Cardiac septum (tissue), 1 donor: ENCODE data around the gene TENM4. TPM values are rescaled to one million over a fixed set of nuclear protein-coding genes. Genes with fewer than 3 reads are reported as not detected.

Experiments used
- DNase-seq: peaks from one replicate; pipeline ENCODE4 v3.0.0-alpha.2; 2020; ENCODE audit warnings: low spot score
- intact Hi-C: fragments of 100-400 bp; cut with DNase I; formaldehyde crosslinking; loops from one replicate; pipeline ENCODE4 v1.14.0; 2022
- total RNA-seq: library from RNA; stranded (reverse); fragmentation: NEBNext Ultra II Directional; extraction: Animal tissue kit (Norgen Biotek cat#: 25700); gene quantifications from one replicate; pipeline ENCODE4 v1.2.1, GENCODE V29; 2021
- donor health status: DM: no; HTN: no; CAD: no.

TENM4 gene
- total RNA-seq, 1 donor from 2014 or later: 3.4 TPM

DNA sequence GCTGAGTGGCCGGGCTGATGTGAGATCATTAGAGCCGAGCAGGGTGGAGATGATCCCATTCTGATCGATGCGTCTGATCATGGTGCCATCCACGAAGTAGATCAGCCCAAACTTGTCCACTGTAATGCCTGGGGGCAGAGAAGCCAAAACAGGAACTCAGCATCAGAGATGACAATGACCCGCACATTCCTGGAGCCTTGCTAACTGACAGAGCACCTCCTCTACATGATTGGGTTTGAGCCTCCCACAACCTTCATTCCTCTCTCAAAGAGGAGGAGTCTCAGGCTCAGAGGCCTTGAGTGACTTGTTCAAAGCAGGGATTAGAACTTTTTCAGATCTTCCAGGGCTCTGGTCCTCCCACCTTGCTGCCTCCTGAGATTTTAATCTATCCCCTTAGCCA lies 732.4 kb downstream of the TENM4 start:
- DNase-seq: no peak
- intact Hi-C loops: no loop called here

DNA sequence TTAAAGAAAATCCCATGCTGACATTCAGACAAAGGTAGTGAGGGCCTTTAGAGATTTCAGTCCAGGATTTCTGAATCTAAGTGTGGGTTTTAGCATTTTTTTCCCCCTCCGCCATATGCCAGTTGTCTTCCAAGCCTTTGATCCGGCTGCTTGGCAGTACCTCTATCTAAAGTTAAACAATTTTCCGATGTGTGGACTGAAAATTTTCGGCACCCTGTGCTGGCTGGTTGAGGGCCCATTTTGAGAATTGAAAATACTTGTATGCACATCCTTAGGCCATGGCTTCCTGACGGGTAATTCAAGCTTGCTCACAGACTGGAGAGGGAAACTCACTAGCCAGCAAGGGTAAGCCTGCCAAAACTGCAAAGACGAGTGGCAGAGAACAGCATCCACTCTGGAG lies 734.3 kb downstream of the TENM4 start:
- no peak for DNase-seq
- intact Hi-C loops: no loop called here

DNA sequence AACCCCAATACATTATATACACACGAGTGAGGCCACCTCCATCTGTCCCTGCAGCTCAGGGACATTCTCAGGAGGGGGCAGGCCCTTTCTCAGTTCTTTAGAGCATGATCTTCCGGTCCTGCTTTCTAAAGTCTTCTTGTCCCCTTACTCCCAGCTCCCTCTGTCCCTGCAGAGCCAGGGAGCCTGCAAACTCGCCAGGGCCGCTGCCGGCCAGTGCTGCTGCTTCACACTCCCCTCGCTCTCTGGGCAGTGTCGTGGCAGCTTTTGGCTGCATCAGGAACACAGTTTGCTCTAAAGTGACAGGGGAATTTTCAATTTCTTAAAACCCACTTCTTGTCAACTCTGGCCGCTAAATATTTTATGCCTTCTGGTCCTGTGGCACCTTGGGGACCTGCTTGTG lies 736.0 kb downstream of the TENM4 start:
- DNase-seq: no peak
- intact Hi-C loops: no loop called here

DNA sequence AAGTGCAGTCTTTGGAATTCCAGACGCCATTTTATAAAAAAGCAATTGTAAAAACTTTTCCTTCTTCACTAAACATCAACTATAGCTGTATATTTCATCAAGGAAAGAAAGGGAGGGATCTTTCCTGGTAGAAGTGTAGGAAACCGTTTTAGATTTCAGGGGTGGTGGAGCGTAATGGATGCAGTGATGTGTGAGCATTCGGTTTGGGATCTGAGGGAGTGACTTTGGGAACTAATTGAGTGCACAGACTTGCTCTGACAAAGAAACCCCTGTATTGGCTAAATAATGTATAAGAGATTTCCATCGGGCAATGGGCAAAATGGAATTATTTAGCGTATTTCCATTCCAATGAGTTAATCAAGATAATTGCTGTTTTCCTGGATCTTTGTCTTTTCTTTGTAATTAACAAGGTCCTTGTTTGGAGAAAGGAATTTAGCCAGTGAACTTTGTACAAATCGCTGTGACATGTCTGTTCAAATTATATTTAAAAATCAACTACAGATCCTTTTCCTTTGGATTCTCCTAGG lies 741.2 kb downstream of the TENM4 start:
- no peak for DNase-seq
- intact Hi-C loops: no loop called here

DNA sequence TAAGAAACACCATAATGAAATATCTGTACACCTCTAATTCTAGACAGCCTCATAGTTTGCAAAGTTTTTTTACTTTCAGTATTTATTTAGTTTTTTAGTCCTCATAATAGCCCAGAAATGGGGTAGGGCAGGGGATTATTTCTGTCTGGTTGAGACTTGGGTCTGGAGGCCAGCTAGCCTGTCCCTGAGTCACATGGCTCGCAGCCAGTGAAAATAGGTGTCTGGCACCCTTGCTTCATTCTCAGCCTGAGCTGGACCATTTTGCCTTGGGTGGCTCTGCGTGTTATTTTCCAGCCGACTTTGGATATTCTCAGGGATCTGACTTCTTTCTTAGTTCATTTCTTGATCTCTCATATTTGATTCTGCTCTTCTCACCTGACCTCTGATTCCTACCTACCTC lies 742.2 kb downstream of the TENM4 start:
- DNase-seq: peak; percentile 82
- intact Hi-C loops: no loop called here

DNA sequence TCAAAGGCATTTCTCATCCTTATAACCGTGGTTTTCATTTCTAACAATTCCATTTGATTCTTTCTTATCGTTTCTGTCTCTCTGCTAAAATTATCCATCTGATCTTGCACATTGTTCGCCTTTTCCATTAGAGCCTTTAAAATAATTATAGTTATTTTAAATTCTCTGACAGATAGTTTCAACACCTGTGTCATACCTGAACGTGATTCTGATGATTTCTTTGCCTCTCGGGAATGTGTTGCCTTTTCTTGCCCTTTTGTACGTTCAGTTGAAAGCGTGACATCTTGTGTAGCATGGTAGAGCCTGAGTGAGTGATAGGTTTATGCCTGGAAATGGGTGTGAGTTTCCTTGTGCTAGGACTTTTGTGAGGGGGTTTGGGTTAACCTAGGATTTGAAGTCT lies 744.7 kb downstream of the TENM4 start:
- no peak for DNase-seq
- intact Hi-C loops: no loop called here

DNA sequence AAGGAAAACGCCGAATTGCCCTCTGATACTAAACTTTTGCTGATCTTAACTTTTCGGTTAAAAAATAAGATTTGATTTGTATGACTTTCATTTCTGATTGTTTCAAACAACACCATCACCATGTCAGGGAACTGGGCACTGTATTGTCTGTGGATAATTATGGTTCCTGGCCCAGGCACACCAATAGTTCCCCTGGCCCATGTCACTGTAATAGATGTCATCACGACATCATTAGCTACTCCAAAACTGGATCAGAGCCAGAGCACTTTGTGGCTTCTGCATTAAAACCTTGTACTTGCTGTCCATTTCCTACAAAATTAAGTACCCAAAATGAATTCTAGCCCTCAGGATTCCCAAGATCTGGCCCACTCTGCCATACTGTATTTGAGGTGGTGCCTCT lies 746.7 kb downstream of the TENM4 start:
- intact Hi-C loops: no loop called here
- DNase-seq: no peak

DNA sequence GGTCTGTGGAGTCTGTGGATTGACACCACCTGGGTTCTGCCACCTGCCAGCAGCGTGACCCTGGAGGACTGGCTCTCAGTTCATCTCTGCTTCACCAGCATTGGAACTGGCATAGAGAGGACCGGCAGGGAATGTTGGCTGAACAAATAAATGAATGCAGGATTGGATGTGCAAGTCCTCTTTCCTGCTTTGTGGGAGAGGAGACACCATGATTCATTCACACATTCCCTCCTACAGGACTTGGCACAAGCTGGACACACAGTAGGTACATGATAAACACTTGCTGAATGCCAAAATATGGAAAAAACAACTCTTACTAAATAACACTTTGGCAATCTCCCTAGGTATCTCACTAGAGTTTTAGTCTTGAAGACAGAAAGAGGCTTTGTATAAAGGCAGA lies 749.6 kb downstream of the TENM4 start:
- intact Hi-C loops: no loop called here
- DNase-seq: no peak

DNA sequence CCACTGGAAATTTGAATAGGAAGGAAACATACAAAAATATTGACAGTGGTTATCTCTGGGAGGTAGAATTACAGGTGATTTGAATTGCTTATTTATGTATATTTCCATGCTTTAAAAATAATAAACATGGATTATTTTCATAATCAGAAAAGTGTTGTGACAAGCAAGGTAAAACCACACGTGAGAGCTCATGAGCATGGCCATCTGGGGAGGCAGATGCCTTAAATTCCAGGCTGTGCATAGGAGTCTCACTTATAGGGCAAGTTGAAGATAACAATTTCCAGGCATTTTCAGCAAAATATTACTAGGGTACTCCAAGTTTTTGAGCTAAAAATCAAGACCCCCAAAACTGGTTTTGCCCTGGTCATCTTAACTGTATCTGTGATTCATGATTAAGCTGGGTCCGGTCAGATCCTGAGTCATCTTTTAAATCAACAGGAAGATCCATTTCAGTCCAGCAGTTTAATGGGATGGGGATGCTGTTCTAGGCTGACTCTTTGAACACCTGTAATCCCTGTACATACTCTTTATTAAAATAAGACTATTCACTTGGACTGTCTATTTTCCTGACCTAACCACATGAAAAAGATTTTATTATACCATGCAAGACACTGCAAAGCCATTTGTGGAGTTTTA lies 750.4 kb downstream of the TENM4 start:
- no peak for DNase-seq
- intact Hi-C loops: no loop called here

DNA sequence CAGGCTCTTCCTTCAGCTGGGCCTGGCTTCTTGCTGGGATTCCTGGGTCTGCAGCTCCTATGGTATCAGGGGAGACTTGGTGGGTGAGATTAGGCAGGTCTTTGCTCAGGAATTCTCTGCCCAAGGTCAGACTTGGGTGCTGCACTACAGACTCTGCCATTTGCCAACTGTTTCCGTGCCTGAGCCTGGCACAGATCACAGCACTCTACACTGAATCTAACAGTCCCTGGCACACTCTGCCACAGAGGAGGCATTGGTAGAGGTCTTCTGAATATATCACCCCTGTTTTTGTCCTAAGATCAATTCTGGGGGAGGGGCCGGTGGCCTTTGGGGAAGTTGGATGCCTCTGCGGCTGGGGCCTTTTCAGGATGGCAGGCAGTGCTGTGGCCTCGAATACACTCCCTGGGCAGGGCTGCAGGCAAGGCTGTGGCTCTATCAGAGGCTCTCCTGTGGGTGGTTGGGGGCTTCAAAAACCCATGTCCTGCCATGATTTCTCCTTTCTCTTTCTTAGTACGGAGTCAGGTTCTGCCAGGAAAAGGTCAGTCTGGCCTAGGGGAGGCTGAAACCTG lies 751.2 kb downstream of the TENM4 start:
- intact Hi-C loops: no loop called here
- DNase-seq: no peak

DNA sequence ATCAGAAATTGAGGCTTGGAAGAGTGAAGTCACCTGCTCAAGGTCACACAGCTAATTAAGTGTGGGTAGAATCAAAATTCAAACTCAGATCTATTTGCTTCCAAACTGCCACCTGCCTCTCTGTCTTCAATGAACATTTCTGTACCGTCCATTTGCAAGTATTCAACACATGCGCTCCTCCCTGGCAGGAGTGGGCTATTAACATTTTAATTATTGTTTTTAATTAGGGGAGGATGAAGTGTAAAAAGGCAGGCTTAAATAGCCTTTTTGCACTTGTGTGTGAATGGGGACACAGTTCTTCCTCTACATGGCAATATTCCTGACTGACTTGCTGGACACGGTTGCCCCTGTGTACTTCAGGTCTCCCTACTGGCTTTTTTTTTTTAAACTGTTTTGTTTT lies 751.7 kb downstream of the TENM4 start:
- intact Hi-C loops: no loop called here
- DNase-seq: no peak

DNA sequence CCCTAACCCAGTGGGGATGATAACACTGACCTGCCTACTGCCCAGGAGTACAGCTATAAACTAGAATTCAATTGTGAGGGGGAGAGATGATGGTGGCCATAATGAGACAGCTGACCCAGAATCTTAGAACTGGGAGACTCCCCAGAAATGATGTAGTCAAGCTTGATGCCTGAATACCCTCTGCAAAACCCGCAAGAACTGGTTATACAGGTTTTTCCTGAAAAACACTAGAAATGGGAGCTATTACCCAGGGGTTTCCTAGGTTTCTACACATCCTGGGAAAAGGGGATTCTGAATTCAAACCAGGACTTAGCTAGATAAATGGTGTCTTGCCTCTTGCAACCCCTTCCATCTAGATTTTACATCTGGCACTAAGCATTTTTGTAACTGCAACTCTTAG lies 752.4 kb downstream of the TENM4 start:
- no peak for DNase-seq
- intact Hi-C loops: no loop called here

DNA sequence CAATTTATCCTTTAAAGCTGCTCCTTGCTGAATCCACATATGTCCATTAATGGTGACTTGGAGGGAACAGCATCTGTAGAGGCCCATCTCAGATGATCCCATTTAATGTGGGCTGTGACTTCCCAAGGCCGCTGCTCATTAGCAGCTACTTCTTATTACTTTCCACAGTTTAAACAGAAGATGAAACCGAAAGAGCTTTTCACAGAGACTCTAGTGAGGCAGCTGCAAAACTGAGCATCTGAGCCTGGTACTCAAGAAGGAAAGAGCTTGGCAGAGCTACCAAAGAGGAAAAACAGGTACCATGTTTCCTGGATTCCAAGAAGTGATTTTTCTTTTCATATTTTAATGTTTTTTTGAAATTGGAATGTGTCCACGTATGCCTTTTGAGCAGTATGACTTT lies 755.7 kb downstream of the TENM4 start:
- intact Hi-C loops: no loop called here
- no peak for DNase-seq

DNA sequence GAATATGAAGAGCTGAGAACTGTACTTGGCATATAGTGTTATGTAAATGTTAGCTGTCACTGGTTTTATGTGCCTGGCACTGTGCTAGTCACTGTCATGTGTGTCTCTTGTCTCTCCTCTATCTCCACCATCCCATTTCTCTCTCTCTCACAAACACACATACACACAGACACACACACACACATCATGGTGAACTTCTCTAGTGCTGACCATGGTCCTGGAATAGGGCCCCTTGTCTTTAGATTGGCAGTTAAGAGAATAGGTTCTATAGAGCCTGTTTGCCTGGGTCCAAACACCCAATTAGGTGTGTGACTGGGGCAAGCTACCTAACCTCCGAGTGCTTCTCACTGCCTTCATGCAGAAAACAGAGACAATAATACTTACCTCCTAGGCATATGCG lies 756.5 kb downstream of the TENM4 start:
- intact Hi-C loops: no loop called here
- DNase-seq: no peak

DNA sequence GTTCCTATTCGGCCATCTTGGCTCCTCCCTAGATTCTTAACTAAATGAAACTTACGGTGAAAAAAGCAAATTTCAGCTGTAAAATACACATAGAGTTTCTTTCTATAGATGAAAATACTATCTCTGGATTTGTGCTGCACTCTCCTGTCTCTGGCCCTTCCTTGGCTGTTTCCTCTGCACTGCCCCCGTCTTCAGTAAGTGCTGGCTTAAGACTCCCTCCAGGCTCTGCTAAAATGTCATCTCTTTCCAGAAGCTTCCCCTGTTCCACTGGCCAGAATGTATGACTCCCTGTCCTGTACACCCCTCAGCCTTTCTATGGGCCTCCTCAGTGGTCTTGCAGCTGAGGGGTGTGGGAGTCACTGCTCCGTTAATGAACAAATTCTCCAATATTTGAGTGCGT lies 757.1 kb downstream of the TENM4 start:
- no peak for DNase-seq
- intact Hi-C loops: no loop called here

DNA sequence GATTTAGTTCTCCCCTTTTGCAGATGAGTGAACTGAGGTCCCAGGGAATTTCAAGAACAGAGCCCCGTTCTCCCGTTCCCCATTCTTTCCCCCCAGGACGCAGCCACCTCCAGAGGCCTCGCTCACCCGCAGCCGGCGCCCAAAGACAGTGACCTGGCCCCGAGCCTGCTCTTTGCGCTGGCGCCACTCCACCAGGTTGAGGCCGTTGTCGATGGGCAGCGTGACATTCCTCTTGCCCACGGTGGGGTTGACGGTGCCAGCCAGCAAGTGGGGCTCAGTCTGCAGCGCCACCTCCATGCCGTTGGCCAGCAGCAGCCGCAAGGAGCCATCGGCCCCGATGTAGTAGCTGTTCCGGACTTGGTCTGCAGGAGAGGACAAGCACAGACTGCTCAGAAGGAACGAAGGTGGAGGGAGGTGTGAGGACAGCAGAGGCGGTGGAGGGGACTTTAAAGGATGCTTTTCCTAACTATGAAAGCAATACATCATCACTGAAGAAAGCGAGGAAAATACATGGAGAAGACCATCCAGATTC lies 764.7 kb downstream of the TENM4 start:
- intact Hi-C loops: no loop called here
- no peak for DNase-seq

DNA sequence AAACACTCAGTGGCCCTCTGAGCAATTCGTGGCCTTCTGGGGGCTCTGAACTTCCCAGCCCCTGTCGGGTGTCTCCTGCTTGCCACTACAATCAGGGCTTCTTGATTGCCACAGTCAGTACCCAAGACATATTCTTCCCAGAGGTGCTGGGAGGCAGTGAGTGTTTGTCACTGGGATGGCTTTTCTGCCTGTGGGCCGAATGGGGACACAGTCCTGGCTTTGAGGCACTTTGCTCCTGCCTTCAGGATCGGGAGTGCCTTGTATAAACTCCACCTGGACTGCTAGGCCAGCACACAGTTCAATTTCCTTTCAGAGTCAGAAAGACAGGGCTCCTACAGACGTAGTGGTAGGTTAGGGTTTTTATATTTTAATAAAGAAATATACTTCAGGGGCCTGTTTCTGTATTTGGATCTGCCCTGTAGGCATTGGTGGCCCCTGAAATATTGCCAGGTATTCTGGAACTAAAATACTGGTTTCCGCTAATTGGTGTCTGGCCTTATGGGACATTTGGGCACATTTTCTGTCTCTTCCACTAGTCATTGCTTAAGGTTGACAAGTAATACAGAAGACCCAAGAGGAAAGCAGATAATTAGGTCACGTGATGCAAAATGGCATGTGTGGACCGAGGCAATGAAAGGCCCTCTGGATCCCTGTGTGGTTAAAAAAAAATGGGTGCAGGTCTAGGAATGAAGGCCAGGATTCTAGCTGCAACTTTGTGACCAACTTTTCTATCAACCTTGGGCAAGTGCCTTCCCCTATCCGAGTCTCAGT lies 767.8 kb downstream of the TENM4 start:
- intact Hi-C loops: no loop called here
- DNase-seq: peak; percentile 66

DNA sequence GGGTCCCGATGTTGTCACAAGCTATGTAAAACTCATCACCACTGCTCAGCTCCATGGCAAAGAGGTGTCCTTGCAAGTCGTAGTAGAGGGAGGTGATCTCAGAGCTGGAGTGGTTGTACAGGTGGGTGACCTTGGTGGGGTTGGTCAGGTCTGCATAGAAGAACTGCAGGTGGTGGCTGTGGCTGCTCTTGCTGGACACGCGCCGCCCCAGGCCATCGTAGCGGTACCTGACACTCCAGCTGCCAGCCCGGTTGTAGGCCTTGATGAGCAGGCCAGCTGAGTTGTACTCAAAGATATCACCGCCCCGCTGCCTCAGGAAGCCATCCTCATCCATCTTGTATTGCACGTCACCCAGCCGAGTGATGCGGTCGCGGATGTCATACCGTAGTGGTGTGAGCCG lies 771.6 kb downstream of the TENM4 start:
- DNase-seq: no peak

DNA sequence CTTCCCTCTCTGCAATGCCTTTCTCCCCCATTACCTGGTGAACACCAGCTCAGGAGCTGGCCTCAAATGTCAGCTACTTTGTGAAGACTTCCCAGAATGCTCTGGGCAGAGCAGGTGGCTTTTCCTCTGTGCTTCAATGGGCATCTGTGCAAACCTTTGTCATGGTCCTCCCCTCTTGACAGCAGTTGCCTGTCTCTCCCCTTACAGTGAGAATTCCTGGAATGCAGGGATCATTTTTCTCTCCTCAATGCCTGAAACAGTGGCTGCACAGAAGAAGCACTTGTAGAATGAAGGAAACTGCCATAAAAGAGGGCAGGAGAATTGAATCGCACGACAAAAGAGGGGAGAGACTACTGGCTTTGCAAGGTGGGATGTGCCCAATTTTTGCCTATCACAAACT lies 773.4 kb downstream of the TENM4 start:
- intact Hi-C loops: no loop called here
- DNase-seq: no peak

More for the DNA sequence above, 771.6 kb downstream of the TENM4 start:
- intact Hi-C loops: no loop called here

DNA sequence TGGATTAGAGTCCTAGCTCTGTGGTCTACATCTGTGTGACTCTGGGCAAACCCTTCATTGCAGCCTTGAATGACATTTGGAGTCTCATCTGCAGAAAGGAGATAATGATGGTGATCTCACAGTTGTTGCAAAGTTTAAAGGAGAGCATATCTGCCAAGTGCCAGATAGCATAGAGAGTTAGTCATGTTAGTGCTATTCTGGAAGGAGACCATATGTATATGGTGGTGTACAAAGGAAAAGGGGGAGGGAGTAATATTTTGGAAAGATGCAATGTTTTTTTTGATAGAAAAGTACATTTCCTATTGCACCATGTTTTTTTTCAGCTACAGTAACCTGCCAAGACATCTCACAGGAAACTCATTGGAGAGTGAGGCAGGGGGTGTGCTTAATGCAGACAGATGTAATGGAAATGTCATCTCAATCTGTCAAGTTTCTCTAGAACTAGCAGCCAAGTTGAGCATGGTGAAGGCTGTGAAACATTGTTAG lies 774.1 kb downstream of the TENM4 start:
- DNase-seq: no peak
- intact Hi-C loops: no loop called here

DNA sequence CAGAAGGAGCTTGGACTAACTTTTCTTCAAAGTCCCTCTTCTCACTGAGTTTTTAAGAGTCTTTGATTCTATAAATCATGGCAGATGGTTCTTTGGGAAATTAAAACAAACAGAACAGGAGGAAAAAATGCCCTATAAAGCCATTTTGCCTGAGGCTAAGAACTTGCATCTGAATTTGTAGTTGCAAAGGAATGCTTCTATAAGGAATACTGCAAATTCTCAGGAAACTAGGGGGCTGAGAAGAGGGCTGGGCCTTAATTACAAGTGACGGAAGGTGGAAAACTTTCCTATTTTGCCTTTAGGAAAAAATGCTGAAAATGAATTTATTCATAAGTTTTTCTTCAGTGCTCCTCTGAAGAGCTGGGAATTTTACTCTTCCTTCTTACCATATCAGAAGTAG lies 776.2 kb downstream of the TENM4 start:
- intact Hi-C loops: no loop called here
- no peak for DNase-seq
